GM10248 (cell line): Measurements from ENCODE around the gene CBFA2T3.

Experiments used
- CTCF ChIA-PET: fragments of 300-600 bp; sonication (Branson Sonifier 250); formaldehyde crosslinking; extraction: SDS; loops from one replicate; lab custom pipeline; 2021; ENCODE audit warnings: antibody characterized with exemption; lab: Yijun Ruan, JAX
- POLR2A ChIA-PET: fragments of 350-650 bp; sonication (Branson Sonifier 250); formaldehyde crosslinking; extraction: SDS; loops from one replicate; lab custom pipeline; 2020; ENCODE audit warnings: antibody characterized with exemption; lab: Yijun Ruan, JAX
- DNase-seq: peaks from one replicate; pipeline ENCODE4 v3.0.0; 2012; ENCODE audit errors: extremely low spot score
- CTCF ChIP-seq: IDR thresholded peaks from 2 replicates; pipeline ENCODE4 v1.5.1; 2012; ENCODE audit warnings: mild to moderate bottlenecking, low read depth; ENCODE audit errors: extremely low read depth, missing control alignments, control extremely low read depth

The CBFA2T3 gene

GRCh38 chr16:88993946-88994600 is 17.1 kb upstream of the CBFA2T3 start:
- POLR2A ChIA-PET: no interaction called here
- no peak for TF ChIP-seq CTCF
- CTCF ChIA-PET: no interaction called here
- no peak for DNase-seq

- ChIA-PET POLR2A (no interaction called here), CTCF (interaction anchor here (1.2 kb wide), 1 partner anchor 174 kb away, joined by 3 read pairs; no protein-coding TSS in a partner anchor)
- TF ChIP-seq CTCF: no peak
- no peak for DNase-seq
Measured at GRCh38 chr16:88993166-88993761, 16.3 kb upstream of the CBFA2T3 start.

- DNase-seq: no peak
- ChIA-PET CTCF (interaction anchor here (1.2 kb wide), 1 partner anchor 174 kb away, joined by 3 read pairs; no protein-coding TSS in a partner anchor), POLR2A (no interaction called here)
- no peak for TF ChIP-seq CTCF
Measured at GRCh38 chr16:88992351-88993165, 15.6 kb upstream of the CBFA2T3 start.

GRCh38 chr16:88991813-88992350 is 14.9 kb upstream of the CBFA2T3 start:
- TF ChIP-seq CTCF: no peak
- ChIA-PET CTCF (no interaction called here), POLR2A (no interaction called here)
- DNase-seq: no peak

GRCh38 chr16:88989852-88990547 is 13.0 kb upstream of the CBFA2T3 start:
- ChIA-PET CTCF (interaction anchor here (1.9 kb wide), 1 partner anchor 12 kb away, joined by 6 read pairs; the partner anchor contains the start of gene CBFA2T3), POLR2A (no interaction called here)
- no peak for DNase-seq
- TF ChIP-seq CTCF: no peak
